ENCODE measurements around the gene AMMECR1L.
"Not testable (repeated sequence)": the region's sequence is repeated elsewhere in the genome, so short reads cannot be mapped to it uniquely, and the experiment has no call there.

The AMMECR1L gene

DNA sequence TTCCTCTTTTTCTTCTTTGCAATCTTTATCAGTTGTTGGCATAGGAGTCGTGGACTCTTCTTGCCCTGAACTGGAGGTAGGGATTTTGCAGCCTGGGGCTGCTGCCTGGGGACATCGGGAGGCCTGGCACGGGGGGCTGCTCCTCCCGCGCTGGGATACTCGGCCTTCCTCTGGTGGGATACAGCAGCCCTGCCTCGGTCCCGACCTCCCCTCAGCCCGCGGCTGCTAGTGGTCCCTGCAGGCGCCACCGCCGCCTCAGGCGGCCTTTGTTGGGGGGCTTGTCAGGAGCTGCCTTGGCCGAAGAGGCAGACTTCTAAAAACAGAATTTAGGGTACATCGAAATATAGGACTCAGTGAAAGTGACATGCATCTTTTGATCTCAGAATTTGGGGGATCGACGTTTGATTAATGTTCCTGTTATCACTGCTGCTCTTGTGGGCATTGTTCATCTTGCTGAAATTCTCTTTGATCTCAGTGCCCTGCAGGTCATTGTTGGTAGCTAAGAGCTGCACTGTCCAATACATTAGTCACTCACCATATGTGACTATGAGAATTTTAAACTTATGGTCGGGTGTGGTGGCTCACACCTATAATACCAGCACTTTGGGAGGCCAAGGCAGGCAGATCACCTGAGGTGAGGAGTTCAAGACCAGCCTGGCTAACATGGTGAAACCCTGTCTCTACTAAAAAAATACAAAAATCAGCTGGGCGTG is 44.1 kb downstream of the AMMECR1L start:
- no peak for DNase-seq

DNA sequence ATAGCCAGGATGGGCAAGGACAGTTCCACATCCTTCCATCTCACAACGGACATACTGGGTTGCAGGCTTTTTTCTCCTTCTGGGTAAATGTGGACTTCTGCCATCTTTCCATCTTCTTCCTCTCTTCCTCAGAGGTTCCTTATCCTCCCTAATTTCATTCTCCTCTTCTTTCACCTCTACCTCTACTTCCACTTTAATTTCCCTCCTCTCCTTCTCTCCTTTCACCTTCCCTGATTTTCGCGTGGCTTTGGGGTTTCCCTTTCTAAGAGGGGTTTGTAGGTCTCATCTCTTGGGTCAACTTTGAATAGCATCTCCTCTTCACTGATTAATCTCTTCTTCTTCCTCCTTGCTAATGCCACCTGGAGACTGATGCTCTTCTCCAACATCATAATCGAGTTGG is 44.9 kb downstream of the AMMECR1L start:
- DNase-seq: no peak

DNA sequence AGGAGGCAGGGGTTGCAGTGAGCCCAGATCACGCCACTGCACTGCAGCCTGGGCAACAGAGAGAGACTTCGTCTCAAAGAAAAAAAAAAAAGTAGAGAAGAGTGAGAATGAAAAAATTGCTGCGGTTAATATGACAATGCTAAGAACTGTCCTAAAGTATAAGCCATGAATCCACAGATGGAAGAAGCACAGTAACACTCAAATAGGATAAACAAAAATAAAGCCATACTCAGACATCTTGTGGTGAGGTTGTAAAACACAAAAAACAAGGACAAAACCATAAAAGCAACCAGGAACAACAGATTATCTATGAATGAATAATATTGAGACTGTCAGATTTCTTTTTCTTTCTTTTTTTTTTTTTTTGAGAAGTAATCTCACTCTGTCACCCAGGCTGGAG is 50.8 kb downstream of the AMMECR1L start:
- DNase-seq: no peak

DNA sequence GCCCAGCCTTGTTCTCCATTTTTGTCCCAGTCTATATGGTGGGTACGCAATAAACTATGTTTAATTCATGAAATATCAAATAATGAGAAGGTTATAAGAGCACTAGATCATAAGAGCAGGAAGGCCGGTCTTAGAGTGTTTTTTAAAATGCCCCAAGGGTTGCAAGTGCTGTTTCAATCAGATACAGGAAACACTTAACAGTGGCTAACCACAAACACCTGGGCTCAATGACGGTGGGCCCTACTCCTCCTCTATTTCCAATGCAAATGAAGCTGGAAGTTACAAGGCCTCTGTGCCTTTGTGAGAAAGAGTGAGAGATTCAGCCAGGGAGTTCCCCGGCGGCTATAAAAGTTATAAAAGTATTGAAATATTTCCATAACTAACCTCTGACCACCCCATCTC is 55.9 kb downstream of the AMMECR1L start:
- DNase-seq: no peak

DNA sequence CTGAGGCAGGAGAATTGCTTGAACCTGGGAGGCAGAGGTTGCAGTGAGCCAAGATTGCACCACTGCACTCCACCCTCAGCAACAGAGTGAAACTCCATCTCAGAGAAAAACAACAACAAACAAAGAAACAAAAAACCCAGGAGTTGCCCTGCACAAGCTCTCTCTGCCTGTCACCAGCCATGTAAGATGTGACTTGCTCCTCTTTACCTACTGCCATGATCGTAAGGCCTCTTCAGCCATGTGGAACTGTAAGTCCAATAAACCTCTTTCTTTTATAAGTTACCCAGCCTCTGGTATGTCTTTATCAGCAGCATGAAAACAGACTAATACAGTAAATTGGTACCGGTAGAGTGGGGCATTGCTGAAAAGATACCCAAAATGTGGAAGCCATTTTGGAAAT is 59.0 kb downstream of the AMMECR1L start:
- not testable (repeated sequence) for DNase-seq

DNA sequence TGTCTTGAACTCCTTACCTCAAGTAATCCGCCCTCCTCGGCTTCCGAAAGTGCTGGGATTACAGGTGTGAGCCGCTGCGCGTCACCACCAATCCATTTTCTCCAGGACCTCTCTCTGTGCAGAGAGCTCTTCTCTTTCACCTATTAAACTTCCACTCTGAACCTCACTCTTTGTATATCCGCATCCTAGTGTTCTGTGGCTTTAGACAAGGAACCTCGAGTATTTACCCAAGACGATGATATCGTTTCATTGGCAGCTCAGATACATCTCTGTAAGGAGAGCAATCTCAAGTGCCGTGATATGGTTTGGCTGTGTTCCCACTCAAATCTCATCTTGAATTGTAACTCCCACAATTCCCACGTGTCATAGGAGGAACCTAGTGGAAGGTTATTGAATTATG is 59.7 kb downstream of the AMMECR1L start:
- no peak for DNase-seq

DNA sequence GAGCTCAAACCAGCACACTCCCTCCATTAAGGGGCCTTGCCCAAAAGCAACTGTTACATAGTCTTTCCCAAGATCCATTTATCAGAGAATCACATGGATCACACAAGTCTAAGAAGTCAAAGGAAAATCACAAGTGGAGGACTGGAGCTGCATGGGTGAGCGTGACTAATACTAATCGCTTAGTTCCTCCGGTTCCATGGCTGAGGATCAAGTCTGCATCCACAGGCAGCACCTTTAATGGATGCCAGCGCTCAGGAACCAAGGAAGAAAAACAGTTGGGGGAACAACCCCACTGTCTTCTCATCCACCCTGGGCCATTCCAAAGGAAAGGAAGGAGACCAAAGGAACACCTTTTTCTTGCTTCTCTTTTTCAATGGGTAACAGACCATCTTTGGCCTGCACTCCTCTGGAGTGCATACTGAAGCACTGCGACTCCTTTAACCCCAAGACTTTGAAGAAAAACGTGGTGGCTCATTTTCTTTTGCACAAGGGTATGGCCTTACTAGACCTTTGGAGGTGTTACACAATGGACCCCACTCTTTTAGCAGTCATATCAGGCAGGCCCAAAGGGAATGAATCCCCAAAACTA is 65.6 kb downstream of the AMMECR1L start:
- DNase-seq: no peak

DNA sequence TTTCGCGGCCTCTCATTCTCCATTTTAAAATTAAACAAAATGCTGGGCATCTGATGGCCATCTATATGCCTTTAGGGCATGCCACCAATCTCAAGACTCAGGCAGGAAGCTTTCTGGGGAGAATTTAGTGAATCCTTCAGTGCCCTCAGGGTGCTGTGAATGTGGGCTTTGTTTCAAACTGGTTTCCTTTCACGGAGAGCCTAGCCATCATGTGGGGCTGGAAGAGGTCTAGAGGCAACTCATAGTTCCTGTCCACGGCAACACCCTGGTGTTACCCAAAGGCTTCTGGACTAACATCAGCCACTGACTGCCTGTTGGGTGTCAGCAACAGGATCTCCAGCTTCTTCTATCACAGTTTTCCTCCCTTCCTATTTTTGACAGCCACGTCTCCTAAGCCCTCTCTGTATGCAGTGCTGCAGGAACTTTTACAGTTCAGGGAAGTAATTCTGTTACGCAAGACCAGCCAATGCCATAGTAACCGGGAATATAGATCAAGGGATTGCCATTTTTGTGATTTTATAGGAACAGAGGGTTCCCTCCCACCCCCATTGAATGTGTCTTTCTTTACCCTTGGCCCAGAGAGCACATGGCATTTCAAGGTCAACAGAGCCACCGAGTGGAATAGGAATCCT is 66.8 kb downstream of the AMMECR1L start:
- no peak for DNase-seq

DNA sequence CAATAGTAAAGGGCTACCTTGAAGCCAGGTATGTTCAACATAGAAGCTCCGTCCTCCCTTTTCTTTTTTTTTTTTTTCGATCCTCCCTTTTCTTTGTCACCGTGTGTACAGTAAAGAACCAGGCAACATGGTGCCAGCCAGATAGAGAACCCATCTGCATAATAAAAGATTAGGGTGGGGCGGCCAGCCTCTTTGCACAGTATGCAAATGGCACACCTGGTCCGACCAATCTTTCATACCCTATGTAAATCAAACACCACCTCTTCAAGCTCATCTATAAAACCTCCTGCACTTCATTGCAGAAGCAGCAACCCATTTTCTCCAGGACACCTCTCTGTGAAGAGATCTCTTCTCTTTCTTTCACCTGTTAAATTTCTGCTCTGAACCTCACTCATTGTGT is 67.5 kb downstream of the AMMECR1L start:
- DNase-seq: no peak

DNA sequence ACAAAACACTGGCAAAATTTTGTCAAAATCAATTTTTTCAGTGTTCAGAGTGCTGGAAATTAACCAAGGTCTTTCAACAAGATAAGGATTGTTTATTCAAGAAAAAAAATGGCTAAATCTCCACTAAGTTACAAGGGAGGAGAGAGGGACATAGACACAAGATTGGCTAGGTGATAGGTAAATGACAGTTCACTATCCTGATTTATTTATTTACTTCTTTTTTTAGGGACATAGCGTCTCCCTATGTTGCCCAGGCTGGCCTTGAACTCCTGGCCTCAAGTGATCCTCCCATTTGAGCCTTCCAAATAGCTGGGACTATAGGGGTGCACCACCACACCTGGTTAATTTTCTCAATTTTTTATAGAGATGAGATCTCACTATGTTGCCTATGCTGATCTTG is 71.1 kb downstream of the AMMECR1L start:
- DNase-seq: no peak

DNA sequence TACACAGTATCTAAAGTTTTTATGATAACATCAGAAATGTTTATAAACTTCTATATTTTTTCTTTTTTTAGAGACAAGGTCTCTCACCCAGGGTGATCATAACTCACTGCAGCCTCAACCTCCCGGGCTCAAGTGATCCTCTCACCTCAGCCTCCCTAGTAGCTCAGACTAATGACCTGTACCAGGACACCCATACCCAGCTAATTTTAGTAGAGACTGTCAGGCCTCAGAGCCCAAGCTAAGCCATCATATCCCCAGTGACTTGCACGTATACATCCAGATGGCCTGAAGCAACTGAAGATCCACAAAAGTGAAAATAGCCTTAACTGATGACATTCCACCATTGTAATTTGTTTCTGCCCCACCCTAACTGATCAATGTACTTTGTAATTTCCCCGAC is 73.3 kb downstream of the AMMECR1L start:
- DNase-seq: not testable (repeated sequence)
